Mesenchymal stem cell (in vitro differentiated cells and primary cell): ENCODE measurements around the gene THOC6.

Experiments
- DNase-seq: peaks from one replicate; pipeline ENCODE4 v3.0.0-alpha.2; 2013
- H2AFZ ChIP-seq: one replicate; pipeline ENCODE4 v1.6.1; 2013; ENCODE audit warnings: low read depth, mild to moderate bottlenecking, control low read depth, inconsistent platforms, low read length, moderate library complexity
- H2AK5ac ChIP-seq: 2 replicates; pipeline ENCODE4 v1.6.1; 2013; ENCODE audit warnings: low read length, moderate library complexity, mild to moderate bottlenecking, inconsistent platforms; ENCODE audit not compliant: severe bottlenecking
- H2BK120ac ChIP-seq: one replicate; pipeline ENCODE4 v1.6.1; 2013; ENCODE audit warnings: low read depth, mild to moderate bottlenecking, inconsistent platforms, low read length, moderate library complexity
- H2BK12ac ChIP-seq, 2 experiments: one replicate each; pipeline ENCODE4 v1.6.1; 2013; ENCODE audit warnings: inconsistent platforms in 2 of 2, low read length in 2 of 2, mild to moderate bottlenecking in 2 of 2, moderate library complexity in 2 of 2, control low read depth in 1 of 2
- H2BK15ac ChIP-seq: one replicate; pipeline ENCODE4 v1.6.1; 2013; ENCODE audit warnings: mild to moderate bottlenecking, low read depth, inconsistent platforms; ENCODE audit not compliant: poor library complexity, severe bottlenecking
- H2BK5ac ChIP-seq: 2 replicates; pipeline ENCODE4 v1.6.1; 2013; ENCODE audit warnings: low read depth, mild to moderate bottlenecking, low read length, control low read depth, inconsistent platforms; ENCODE audit not compliant: poor library complexity, severe bottlenecking
- H3K14ac ChIP-seq, 2 experiments: one replicate each; pipeline ENCODE4 v1.6.1; 2013; ENCODE audit warnings: inconsistent platforms in 2 of 2, low read length in 2 of 2, control low read depth in 1 of 2, mild to moderate bottlenecking in 1 of 2, moderate library complexity in 1 of 2
- H3K18ac ChIP-seq, 2 experiments: one replicate each; pipeline ENCODE4 v1.6.1; 2013; ENCODE audit warnings: inconsistent platforms in 2 of 2, low read length in 2 of 2, control low read depth in 1 of 2, low read depth in 1 of 2, mild to moderate bottlenecking in 1 of 2
- H3K23ac ChIP-seq, 2 experiments: one replicate each; pipeline ENCODE4 v1.6.1; 2013; ENCODE audit warnings: inconsistent platforms in 2 of 2, low read length in 2 of 2, mild to moderate bottlenecking in 2 of 2, moderate library complexity in 2 of 2, control low read depth in 1 of 2
- H3K27ac ChIP-seq: 2 replicates; pipeline ENCODE4 v1.5.1; 2013; ENCODE audit warnings: mild to moderate bottlenecking, moderate library complexity, low read length, control low read depth, inconsistent platforms; ENCODE audit not compliant: poor library complexity, severe bottlenecking
- H3K27me3 ChIP-seq, 2 experiments: 2 replicates each; pipeline versions ENCODE4 v1.6.1 to v1.7.0; 2013; ENCODE audit warnings: low read length in 2 of 2, mild to moderate bottlenecking in 2 of 2, moderate library complexity in 2 of 2, control low read depth in 1 of 2, inconsistent platforms in 1 of 2; ENCODE audit not compliant: control insufficient read depth in 1 of 2, insufficient read depth in 1 of 2
- H3K36me3 ChIP-seq, 2 experiments: 2 replicates each; pipeline versions ENCODE4 v1.6.1 to v1.7.0; 2013; ENCODE audit warnings: low read length in 2 of 2, control low read depth in 1 of 2, inconsistent platforms in 1 of 2, low read depth in 1 of 2, mild to moderate bottlenecking in 1 of 2; ENCODE audit not compliant: insufficient read depth in 2 of 2, control insufficient read depth in 1 of 2
- H3K4ac ChIP-seq, 2 experiments: one replicate each; pipeline ENCODE4 v1.6.1; 2013; ENCODE audit warnings: inconsistent platforms in 2 of 2, low read length in 2 of 2, mild to moderate bottlenecking in 2 of 2, moderate library complexity in 2 of 2, control low read depth in 1 of 2, low read depth in 1 of 2
- H3K4me1 ChIP-seq: 2 replicates; pipeline ENCODE4 v1.6.1; 2013; ENCODE audit warnings: low read depth, low read length, control low read depth; ENCODE audit not compliant: control insufficient read depth, insufficient read depth
- H3K4me2 ChIP-seq: 2 replicates; pipeline ENCODE4 v1.6.1; 2013; ENCODE audit warnings: low read length, mild to moderate bottlenecking, inconsistent platforms; ENCODE audit not compliant: poor library complexity, severe bottlenecking
- H3K4me3 ChIP-seq, 2 experiments: 2 replicates each; pipeline versions ENCODE4 v1.5.1 to v1.7.0; 2013; ENCODE audit warnings: low read length in 2 of 2, mild to moderate bottlenecking in 2 of 2, control low read depth in 1 of 2, low read depth in 1 of 2; ENCODE audit not compliant: insufficient read depth in 1 of 2
- H3K79me1 ChIP-seq: replicated peaks from 2 replicates; pipeline ENCODE4 v1.6.1; 2013; ENCODE audit warnings: mild to moderate bottlenecking, control low read depth, low read length, inconsistent platforms; ENCODE audit not compliant: poor library complexity, severe bottlenecking
- H3K9ac ChIP-seq: 2 replicates; pipeline ENCODE4 v1.7.0; 2013; ENCODE audit warnings: mild to moderate bottlenecking, low read length, moderate library complexity
- H3K9me3 ChIP-seq: 2 replicates; pipeline ENCODE4 v1.7.0; 2013; ENCODE audit warnings: mild to moderate bottlenecking, low read length; ENCODE audit not compliant: control insufficient read depth
- H4K8ac ChIP-seq: one replicate; pipeline ENCODE4 v1.6.1; 2013; ENCODE audit warnings: inconsistent platforms, mild to moderate bottlenecking, low read length, moderate library complexity
- H4K91ac ChIP-seq: one replicate; pipeline ENCODE4 v1.6.1; 2013; ENCODE audit warnings: mild to moderate bottlenecking, low read length, inconsistent platforms
- WGBS: methylation state at CpG from one replicate; pipeline ENCODE4 v1.1.7; 2013; ENCODE audit warnings: mixed read lengths; 5-methylcytosine and 5-hydroxymethylcytosine counted together

THOC6 gene

DNA sequence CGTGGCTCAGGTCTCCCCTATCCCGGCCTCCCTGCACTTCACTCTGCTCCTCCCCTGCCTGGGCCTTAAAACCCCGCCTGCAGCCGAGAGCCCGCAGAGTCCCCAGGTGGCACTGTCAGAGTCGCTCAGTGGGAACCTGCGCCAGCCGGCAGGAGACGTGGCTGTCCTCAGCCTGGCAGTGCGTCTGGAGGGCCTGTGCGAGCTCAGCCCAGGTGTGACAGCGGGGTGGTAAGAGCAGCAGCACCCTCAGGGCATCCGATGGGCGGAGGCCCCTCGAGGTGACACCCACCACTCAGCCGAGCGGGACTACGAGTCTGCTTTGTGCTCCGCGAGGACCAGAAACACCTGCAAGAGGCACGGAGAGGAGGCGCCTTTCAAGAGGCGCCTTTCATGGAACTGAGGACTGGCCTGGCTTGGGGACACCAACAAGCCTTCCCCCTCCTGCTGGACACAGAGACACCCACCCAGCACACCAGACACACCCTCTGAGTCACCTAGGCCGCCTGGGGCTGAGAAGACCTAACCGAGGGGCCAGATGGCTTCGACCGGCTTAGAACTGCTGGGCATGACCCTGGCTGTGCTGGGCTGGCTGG, 10.9 kb upstream of the THOC6 start, which contains the start of gene CLDN9:
CLDN9 (plus strand) TSS at position 96 of the 593 bp plus-strand sequence; CDS start at position 536, 440 bp downstream.
- Histone ChIP-seq H3K27ac (no peak within 1 kb of the TSS), H3K9ac (no peak within 1 kb of the TSS), H2BK12ac (no peak within 1 kb of the TSS), H3K14ac (no peak within 1 kb of the TSS), H3K4me1 (peaks cover 35% of the 10 kb centered on the region), H3K18ac (no peak within 1 kb of the TSS), H3K79me1 (no peaks in the 10 kb centered on the region), H3K36me3 (no peaks in the 10 kb centered on the region), H2AFZ (no peak within 1 kb of the TSS), H3K4ac (no peak within 1 kb of the TSS), H2BK15ac (no peak within 1 kb of the TSS), H4K91ac (no peak within 1 kb of the TSS), H2AK5ac (no peak within 1 kb of the TSS), H3K23ac (peak within 1 kb of the TSS in 1 of 2 experiments; percentile 14), H3K4me3 (no peak within 1 kb of the TSS), H3K27me3 (peaks cover 65 to 79% of the 10 kb centered on the region in 2 experiments), H3K4me2 (no peak within 1 kb of the TSS), H2BK5ac (no peak within 1 kb of the TSS), H4K8ac (no peak within 1 kb of the TSS), H2BK120ac (no peak within 1 kb of the TSS), H3K9me3 (no peaks in the 10 kb centered on the region)
- DNase-seq, result no peak
- 18% methylated on average over 27 of the region's 27 CpGs for WGBS

- H4K91ac ChIP-seq, result no peak overlapping the region
- H2BK120ac ChIP-seq, result no peak overlapping the region
- H2AK5ac ChIP-seq, result no peak overlapping the region
- no peak overlapping the region for H3K27ac ChIP-seq
- no peak overlapping the region for H2BK12ac ChIP-seq
- H3K9ac ChIP-seq, result no peak overlapping the region
- no peak overlapping the region for H2BK15ac ChIP-seq
- H2AFZ ChIP-seq, result no peak overlapping the region
- H3K4me3 ChIP-seq, result no peak overlapping the region
- no peak overlapping the region for H3K4me2 ChIP-seq
- peaks cover 36% of the 10 kb centered on the region for H3K4me1 ChIP-seq
- DNase-seq, result no peak
- no peak overlapping the region for H4K8ac ChIP-seq
- H3K79me1 ChIP-seq, result no peaks in the 10 kb centered on the region
- H3K23ac ChIP-seq, result no peak overlapping the region
- H3K9me3 ChIP-seq, result no peaks in the 10 kb centered on the region
- H3K18ac ChIP-seq, result no peak overlapping the region
- peaks cover 64 to 79% of the 10 kb centered on the region in 2 experiments for H3K27me3 ChIP-seq
- no peak overlapping the region for H3K4ac ChIP-seq
- no peak overlapping the region for H3K14ac ChIP-seq
- 47% methylated on average over 27 of the region's 27 CpGs for WGBS
- no peaks in the 10 kb centered on the region for H3K36me3 ChIP-seq
- H2BK5ac ChIP-seq, result no peak overlapping the region
These were observed 10.3 kb upstream of the THOC6 start for GRCh38 chr16:3013491-3013951.

DNA sequence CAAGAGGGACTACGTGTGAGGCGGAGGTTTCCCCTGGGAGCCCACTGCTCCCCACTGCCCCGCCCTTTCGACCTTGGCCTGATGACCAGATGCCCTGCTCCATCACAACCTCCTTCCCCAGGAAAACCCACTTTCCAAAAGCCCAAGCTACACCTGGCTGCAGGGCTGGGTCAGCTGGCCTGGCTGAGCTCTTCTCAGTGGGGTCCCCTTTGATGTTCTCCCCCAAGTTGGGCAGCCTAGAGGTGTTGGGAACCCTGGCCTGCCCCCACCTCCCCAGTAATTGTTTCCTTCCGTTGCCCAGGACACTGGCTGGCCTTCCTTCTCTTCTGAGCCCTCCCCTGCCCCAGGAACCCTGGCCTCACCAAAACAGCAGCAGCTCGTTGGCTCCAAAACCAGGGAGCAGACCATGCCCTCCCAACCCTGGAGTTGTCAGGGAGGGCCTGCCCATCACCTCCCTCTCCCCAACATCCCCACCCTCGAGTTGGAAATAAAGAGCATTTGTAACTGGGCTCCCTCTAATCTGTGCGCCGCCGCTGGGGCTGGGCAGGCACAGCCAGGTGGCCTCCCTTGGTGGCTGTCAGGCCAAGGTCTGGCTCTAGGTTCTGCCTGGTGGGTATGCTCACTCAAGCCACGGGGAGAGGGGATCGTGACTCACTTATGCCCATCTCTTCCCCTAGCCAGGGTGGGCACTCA, 9.7 kb upstream of the THOC6 start:
- Histone ChIP-seq H3K79me1 (no peaks in the 10 kb centered on the region), H3K4me1 (peaks cover 38% of the 10 kb centered on the region)
- no peak for DNase-seq

DNA sequence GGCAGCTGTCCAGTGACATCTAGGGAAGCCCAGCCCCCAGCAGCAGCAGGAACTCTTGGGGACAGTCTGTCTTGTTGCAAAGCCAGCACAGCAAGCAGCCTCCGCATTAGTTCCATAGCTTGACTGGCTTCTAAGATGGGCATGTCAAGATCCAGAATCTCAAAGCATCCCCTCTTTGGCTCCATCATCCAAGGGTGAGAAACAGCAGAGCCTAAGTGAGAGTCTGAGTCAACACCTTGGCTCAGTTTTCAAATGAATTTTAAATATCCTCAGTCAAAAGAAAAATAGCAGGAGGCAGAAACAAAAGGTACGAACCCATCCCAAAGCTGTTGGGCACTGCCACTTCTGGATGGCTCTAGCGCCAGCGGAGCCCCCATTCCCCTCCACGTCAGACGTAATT, 8.9 kb upstream of the THOC6 start:
- H3K4me3 ChIP-seq, result no peak overlapping the region
- no peak overlapping the region for H2BK12ac ChIP-seq
- no peak overlapping the region for H2AK5ac ChIP-seq
- H3K4me2 ChIP-seq, result no peak overlapping the region
- no peak overlapping the region for H3K27ac ChIP-seq
- no peak overlapping the region for H4K91ac ChIP-seq
- no peak for DNase-seq
- no peaks in the 10 kb centered on the region for H3K9me3 ChIP-seq
- no peak overlapping the region for H2BK5ac ChIP-seq
- no peak overlapping the region for H3K14ac ChIP-seq
- peaks cover 36% of the 10 kb centered on the region for H3K4me1 ChIP-seq
- no peaks in the 10 kb centered on the region for H3K36me3 ChIP-seq
- H3K4ac ChIP-seq, result no peak overlapping the region
- no peak overlapping the region for H4K8ac ChIP-seq
- H2BK15ac ChIP-seq, result no peak overlapping the region
- no peak overlapping the region for H2BK120ac ChIP-seq
- peaks cover 50 to 67% of the 10 kb centered on the region in 2 experiments for H3K27me3 ChIP-seq
- 97% methylated on average over 6 of the region's 6 CpGs for WGBS
- peaks cover 2% of the 10 kb centered on the region for H3K79me1 ChIP-seq
- no peak overlapping the region for H2AFZ ChIP-seq
- H3K23ac ChIP-seq, result no peak overlapping the region
- H3K18ac ChIP-seq, result no peak overlapping the region
- H3K9ac ChIP-seq, result no peak overlapping the region

More for the DNA sequence above, 9.7 kb upstream of the THOC6 start:
- H3K4me3 ChIP-seq, result no peak overlapping the region
- 66% methylated on average over 11 of the region's 12 CpGs for WGBS
- H3K27me3 ChIP-seq, result peaks cover 58 to 75% of the 10 kb centered on the region in 2 experiments
- H3K9ac ChIP-seq, result no peak overlapping the region
- no peak overlapping the region for H2BK12ac ChIP-seq
- no peaks in the 10 kb centered on the region for H3K36me3 ChIP-seq
- H3K4ac ChIP-seq, result no peak overlapping the region
- no peak overlapping the region for H2BK15ac ChIP-seq
- H3K23ac ChIP-seq, result no peak overlapping the region
- no peak overlapping the region for H2AK5ac ChIP-seq
- no peak overlapping the region for H2BK5ac ChIP-seq
- H3K27ac ChIP-seq, result no peak overlapping the region
- H4K91ac ChIP-seq, result no peak overlapping the region
- H2AFZ ChIP-seq, result no peak overlapping the region
- no peak overlapping the region for H3K14ac ChIP-seq
- H3K4me2 ChIP-seq, result no peak overlapping the region
- no peak overlapping the region for H3K18ac ChIP-seq
- no peaks in the 10 kb centered on the region for H3K9me3 ChIP-seq
- H2BK120ac ChIP-seq, result no peak overlapping the region
- H4K8ac ChIP-seq, result no peak overlapping the region
